Naive thymus-derived CD8-positive, alpha-beta T cell (primary cell): ENCODE results near the gene CARMIL3. TPM values are rescaled to one million over a fixed set of nuclear protein-coding genes. Genes with fewer than 3 reads are reported as not detected.

Source experiments
- ATAC-seq, 2 donors: fragments of 150-1000 bp; cut with Tn5 transposase in 1 of 2; sonication (Bioruptor Pico), chemical (Tn5 transposase) in 1 of 2; 1 replicate in 1 of 2; 2 replicates in 1 of 2; pipeline ENCODE4 v1.10.0; 2021; ENCODE audit warnings: mild to moderate bottlenecking in 2 of 2, moderate library complexity in 2 of 2
- POLR2A ChIA-PET: fragments of 350-600 bp; sonication (Branson Sonifier 250); formaldehyde crosslinking; loops from one replicate; lab custom pipeline; 2021; ENCODE audit warnings: antibody characterized with exemption; lab: Charles Lee
- DNase-seq, 10 donors: peaks; one replicate each; pipeline versions ENCODE4 v3.0.0 to v3.0.0-alpha.2; 2020 to 2022
- H3K27ac Mint-ChIP-seq, 10 donors: one replicate each; pipeline ENCODE4 v1.8.0; 2020 to 2022; ENCODE audit warnings: mild to moderate bottlenecking in 10 of 10, mixed read lengths in 10 of 10, moderate library complexity in 4 of 10, inconsistent platforms in 1 of 10
- H3K27me3 Mint-ChIP-seq, 5 donors: one replicate each; pipeline ENCODE4 v1.8.0; 2021 to 2022; ENCODE audit warnings: mixed read lengths in 5 of 5
- H3K36me3 Mint-ChIP-seq, 3 donors: one replicate each; pipeline ENCODE4 v1.8.0; 2020 to 2022; ENCODE audit warnings: mixed read lengths in 3 of 3, mild to moderate bottlenecking in 2 of 3, inconsistent platforms in 1 of 3
- H3K4me1 Mint-ChIP-seq, 4 donors: one replicate each; pipeline ENCODE4 v1.8.0; 2021 to 2022; ENCODE audit warnings: mixed read lengths in 4 of 4
- H3K4me3 Mint-ChIP-seq, 10 donors: one replicate each; pipeline ENCODE4 v1.8.0; 2020 to 2022; ENCODE audit warnings: mild to moderate bottlenecking in 10 of 10, mixed read lengths in 10 of 10, moderate library complexity in 6 of 10, inconsistent platforms in 1 of 10
- H3K9me3 Mint-ChIP-seq, 9 donors: one replicate each; pipeline ENCODE4 v1.8.0; 2020 to 2022; ENCODE audit warnings: mixed read lengths in 9 of 9, mild to moderate bottlenecking in 3 of 9, inconsistent platforms in 1 of 9, moderate library complexity in 1 of 9
- polyA plus RNA-seq, 3 donors: library from polyadenylated mRNA; unstranded; fragments of 300-500 nt; fragmentation: Illumina TruSeq; gene quantifications; one replicate each; pipeline ENCODE4 v1.2.3, GENCODE V29; 2021
- total RNA-seq, 8 experiments: library from RNA in 2 of 8; stranded (reverse) in 2 of 8; gene quantifications; one replicate each; pipeline ENCODE4 v1.2.3 and lab custom pipeline; 2021 to 2026

The CARMIL3 gene
- total and polyA plus RNA-seq, 5 experiments from 2014 or later, result 0.03 to 0.16 TPM; not detected in 3

DNA sequence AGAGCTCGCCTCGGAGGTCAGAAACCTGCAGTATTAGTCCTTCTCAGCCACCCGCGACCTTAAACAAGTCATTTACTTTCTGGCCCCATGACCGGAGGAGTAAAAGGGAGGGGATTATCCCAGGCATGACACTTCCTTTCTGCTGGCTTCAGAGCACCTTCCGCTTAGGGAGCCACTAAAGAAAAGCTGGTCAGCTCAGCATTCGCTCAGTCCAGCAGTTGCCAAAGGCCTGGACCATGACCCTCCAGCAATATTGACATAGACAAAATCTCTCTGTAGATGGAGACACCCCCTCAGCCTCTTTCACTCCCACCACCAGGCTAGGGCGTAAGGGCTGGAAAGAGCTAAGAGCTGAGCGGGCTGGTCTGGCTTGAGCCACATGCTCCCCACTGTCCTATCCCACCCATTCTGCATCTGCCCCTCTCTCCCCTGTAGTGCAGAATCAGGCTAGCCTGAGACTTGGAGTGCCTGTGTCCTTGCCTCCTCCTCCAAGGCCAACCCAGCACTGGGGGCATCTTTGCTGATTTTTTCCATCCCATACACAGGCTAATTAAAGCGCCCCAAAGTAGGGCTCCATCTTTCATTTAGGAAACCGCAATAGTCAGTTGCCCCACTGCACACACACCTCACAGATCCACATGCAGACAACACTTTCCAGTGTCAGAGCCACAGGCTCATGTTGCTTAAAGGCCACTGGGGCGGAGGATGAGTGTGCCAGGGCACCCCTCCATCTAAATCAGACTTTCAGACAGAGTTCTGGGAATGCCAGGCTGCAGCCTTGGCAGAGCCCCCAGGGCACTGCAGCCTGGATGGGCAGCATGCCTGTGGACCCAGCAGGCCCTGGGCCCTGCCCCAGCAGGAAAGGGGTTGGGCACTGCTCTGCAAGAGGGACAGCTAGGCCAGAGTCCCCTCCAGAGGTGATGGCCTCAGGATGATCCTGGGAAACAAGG is 15.6 kb downstream of the CARMIL3 start:
- ATAC-seq (no peak), DNase-seq (no peak)
- POLR2A ChIA-PET, result interaction anchor here (1.4 to 4.0 kb wide), 2 partner anchors 10 to 14 kb away, joined by 3 to 16 read pairs; no protein-coding TSS in a partner anchor
- H3K4me1 Mint-ChIP-seq, result peaks cover 0 to 1% (median 0%) of the 10 kb centered on the region in 4 donors
- no peaks in the 10 kb centered on the region for H3K9me3 Mint-ChIP-seq
- no peaks in the 10 kb centered on the region for H3K36me3 Mint-ChIP-seq
- H3K27me3 Mint-ChIP-seq, result peaks cover 0 to 10% (median 4%) of the 10 kb centered on the region in 5 donors
- no peak overlapping the region for H3K4me3 Mint-ChIP-seq
- peak overlapping the region in 2 of 10 donors; percentile 7 to 37 for H3K27ac Mint-ChIP-seq

DNA sequence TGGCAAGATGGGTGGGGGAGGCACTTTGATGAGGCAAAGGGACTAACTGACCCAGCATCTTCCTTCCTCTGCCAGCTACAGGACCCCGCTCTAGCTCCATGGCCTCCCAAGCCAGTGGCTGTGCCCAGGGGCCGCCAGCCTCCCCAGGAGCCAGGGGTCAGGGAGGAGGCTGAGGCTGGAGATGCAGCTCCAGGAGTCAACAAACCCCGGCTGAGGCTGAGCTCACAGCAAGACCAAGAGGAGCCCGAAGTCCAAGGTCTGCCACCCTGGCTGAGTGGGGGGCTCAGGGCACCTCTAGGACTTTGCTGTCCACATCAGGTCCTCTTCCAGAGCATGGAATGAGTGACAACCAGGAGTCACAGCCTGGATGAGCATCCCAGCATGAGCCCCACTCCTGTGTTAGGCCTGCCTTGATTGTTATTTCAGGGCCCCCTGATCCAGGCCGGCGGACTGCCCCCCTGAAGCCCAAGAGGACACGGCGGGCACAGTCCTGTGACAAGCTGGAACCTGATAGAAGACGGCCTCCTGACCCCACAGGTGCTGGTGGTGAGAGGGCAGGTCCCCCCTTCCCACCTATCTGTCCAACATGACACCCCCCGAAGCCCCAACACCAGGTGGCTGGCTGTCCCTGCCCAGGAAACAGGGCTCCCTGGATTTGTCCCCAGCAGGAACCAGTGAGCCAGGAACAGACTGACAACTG is 17.1 kb downstream of the CARMIL3 start:
- H3K4me3 Mint-ChIP-seq, result no peak overlapping the region

DNA sequence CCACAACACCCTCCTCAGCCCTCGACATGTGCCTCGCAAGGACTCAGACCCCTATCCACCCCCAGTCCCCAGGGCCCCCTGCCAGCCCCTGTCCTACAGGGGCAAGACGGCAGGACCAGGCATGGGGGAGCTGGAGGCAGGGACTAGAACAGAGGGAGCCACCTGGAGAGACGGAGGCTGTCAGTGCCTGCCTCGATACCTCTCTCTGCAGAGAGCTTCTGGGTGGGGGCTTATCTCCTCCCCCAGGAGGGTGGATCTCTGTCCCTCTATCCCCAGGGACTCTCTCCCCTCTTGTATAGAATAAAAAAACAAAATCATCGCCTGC is 17.6 kb downstream of the CARMIL3 start:
- no peaks in the 10 kb centered on the region for H3K36me3 Mint-ChIP-seq
- no peak overlapping the region for H3K4me3 Mint-ChIP-seq
- H3K27me3 Mint-ChIP-seq, result peaks cover 0 to 10% (median 4%) of the 10 kb centered on the region in 5 donors
- ATAC-seq (no peak), DNase-seq (no peak)
- no peak overlapping the region for H3K27ac Mint-ChIP-seq
- POLR2A ChIA-PET, result interaction anchor here (0.6 kb wide), 1 partner anchor 29 kb away, joined by 3 read pairs; no protein-coding TSS in a partner anchor
- H3K9me3 Mint-ChIP-seq, result no peaks in the 10 kb centered on the region
- no peaks in the 10 kb centered on the region for H3K4me1 Mint-ChIP-seq

More for the DNA sequence above, 17.1 kb downstream of the CARMIL3 start:
- no peak overlapping the region for H3K27ac Mint-ChIP-seq
- H3K27me3 Mint-ChIP-seq, result peaks cover 0 to 10% (median 4%) of the 10 kb centered on the region in 5 donors
- POLR2A ChIA-PET, result interaction anchor here (4.0 kb wide), 1 partner anchor 12 kb away, joined by 16 read pairs; no protein-coding TSS in a partner anchor
- no peaks in the 10 kb centered on the region for H3K4me1 Mint-ChIP-seq
- ATAC-seq (no peak), DNase-seq (no peak)
- H3K36me3 Mint-ChIP-seq, result no peaks in the 10 kb centered on the region
- H3K9me3 Mint-ChIP-seq, result no peaks in the 10 kb centered on the region

DNA sequence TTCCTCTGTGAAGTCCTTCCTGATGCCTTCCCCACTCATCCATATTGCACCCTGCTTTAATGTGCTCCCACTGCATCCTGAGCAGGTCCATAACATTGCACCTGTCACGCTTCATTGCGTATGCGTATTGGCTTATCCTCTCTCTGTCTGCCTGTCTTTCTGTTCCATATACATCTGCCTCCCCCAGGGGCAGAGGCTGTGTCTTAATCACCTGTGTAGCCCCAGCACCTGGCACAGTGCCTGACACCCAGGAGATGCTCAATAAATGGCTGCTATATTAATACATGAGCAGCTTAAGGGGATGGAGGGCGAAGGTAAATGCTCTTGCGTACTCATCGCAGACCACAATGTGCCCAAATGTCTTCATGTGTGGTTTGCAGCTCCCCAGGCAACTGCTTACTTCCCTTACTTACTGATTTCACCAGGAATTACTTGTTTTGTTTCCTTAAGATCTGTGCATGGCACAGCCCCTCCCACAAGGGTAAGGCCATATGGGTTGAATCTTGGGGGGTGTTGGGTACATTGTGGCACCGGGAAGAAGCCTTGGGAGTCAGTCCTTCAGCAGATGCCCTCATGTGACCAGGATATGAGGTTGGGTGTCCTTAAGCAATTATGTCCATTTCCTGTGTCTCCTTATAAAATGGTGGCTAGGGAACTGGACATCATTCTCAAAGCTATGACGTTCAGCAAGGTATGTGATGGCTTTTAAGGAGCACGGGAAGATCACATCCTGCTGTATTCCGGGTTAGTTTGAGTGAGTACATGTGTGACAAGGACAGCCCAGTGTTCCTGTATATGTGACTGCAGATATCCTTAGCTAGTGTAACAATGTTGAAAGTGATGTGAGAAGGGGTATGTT is 18.7 kb downstream of the CARMIL3 start:
- Mint-ChIP-seq H3K4me3 (no peak overlapping the region), H3K27ac (peak overlapping the region in 2 of 10 donors; percentile 24 to 48), H3K4me1 (peaks cover 0 to 5% (median 2%) of the 10 kb centered on the region in 4 donors), H3K9me3 (no peaks in the 10 kb centered on the region), H3K27me3 (peaks cover 0 to 10% (median 4%) of the 10 kb centered on the region in 5 donors), H3K36me3 (no peaks in the 10 kb centered on the region)
- DNase-seq (no peak), ATAC-seq (no peak)
- POLR2A ChIA-PET, result interaction anchor here (0.6 kb wide), 2 partner anchors 27 to 92 kb away, joined by 3 to 4 read pairs; no protein-coding TSS in a partner anchor

DNA sequence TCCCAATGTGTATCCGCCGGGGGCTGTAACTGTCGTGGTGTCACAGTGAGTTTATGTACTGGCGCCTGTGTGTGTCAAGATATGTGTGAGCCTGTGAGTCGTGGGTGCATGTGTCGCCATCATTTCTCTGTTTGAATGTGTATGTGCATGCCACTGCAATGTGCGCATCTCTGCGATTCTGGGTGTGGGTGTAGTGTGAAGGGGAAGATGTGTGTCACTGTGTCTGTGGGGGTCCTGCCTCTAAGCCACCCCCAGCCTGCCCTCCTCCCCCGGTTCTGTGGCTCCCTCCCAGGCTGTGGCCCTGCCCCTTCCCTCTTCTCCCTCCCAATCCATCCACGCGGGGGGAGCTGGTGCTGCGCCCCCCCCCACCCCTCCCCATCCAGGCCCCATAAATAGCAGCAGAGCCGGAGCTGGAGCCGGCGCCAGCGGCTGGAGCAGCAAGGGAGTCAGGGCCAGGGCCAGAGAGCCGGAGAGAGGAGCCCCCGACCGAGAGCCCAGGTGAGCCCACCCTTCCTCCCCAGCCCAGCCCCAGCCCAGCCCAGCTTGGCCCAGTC is 19.4 kb downstream of the CARMIL3 start, which contains the start of gene CPNE6:
Gene CPNE6, plus strand, starts transcription at position 419 of the 554 bp plus-strand sequence. CDS start 1,375 bp downstream, outside the sequence.
- DNase-seq (no peak), ATAC-seq (no peak)

DNA sequence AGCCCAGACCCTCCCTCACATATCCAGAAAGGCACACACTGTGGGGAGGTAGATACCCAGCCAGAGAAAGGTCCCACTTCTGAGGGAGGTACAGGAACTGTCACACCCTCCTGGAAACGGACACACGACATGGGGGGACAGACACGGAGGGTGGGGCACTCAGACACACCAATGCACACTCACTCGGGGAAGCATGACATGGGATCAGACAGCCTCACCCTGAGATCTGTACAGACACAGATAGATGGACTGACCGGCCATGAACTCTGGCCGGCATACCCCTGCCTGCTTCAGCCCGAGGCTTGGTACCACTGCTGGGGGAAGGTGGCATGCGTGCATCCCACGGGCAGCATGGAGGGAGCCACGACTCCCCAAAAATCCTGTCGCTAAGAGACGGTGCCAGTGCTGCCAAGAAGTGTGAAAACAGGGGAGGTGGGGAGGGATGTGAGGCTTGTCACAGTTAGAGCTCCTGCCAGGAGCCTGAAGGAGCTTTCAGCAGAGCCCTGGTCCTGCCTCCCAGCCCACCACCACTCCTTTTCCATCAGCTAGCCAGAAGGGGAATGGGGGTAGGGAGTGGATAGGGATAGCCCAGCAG is 20.1 kb downstream of the CARMIL3 start:
- no peaks in the 10 kb centered on the region for H3K9me3 Mint-ChIP-seq
- H3K36me3 Mint-ChIP-seq, result no peaks in the 10 kb centered on the region
- POLR2A ChIA-PET, result interaction anchor here (0.6 kb wide), 1 partner anchor 10 kb away, joined by 3 read pairs; no protein-coding TSS in a partner anchor
- H3K27ac Mint-ChIP-seq, result no peak overlapping the region
- H3K27me3 Mint-ChIP-seq, result peaks cover 0 to 10% (median 4%) of the 10 kb centered on the region in 5 donors
- H3K4me1 Mint-ChIP-seq, result peaks cover 0 to 6% (median 2%) of the 10 kb centered on the region in 4 donors
- no peak for ATAC-seq
- DNase-seq, result no peak
- H3K4me3 Mint-ChIP-seq, result no peak overlapping the region

More for the DNA sequence above, 19.4 kb downstream of the CARMIL3 start, which contains the start of gene CPNE6:
- POLR2A ChIA-PET, result interaction anchor here (0.6 kb wide), 1 partner anchor 91 kb away, joined by 4 read pairs; no protein-coding TSS in a partner anchor
- Mint-ChIP-seq H3K9me3 (no peaks in the 10 kb centered on the region), H3K27me3 (peaks cover 0 to 10% (median 4%) of the 10 kb centered on the region in 5 donors), H3K4me3 (no peak within 1 kb of the TSS), H3K4me1 (peaks cover 0 to 6% (median 2%) of the 10 kb centered on the region in 4 donors), H3K27ac (peak within 1 kb of the TSS in 3 of 10 donors; percentile 9 to 48 (median 24)), H3K36me3 (no peaks in the 10 kb centered on the region)

DNA sequence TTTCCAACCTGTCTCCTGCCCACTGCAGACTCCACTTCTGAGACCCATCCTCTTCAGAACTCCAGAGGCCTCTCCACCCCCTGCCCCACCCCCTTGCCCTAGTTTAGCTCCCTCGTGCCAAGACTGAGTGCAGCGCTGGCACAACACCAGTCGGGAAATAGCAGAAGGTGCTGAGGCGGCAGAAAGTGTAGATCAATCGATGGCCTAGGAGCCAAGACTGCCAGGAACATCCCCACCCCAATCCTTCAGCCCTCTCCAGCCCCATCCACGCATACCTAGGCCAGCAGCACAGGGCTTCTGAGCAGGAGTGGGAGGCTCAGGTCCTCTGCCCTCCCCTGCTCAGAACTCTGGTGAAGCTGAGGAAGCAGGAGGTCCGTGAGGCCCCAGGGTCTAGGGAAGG is 20.6 kb downstream of the CARMIL3 start:
- POLR2A ChIA-PET, result interaction anchor here (0.6 kb wide), 1 partner anchor 10 kb away, joined by 3 read pairs; no protein-coding TSS in a partner anchor

DNA sequence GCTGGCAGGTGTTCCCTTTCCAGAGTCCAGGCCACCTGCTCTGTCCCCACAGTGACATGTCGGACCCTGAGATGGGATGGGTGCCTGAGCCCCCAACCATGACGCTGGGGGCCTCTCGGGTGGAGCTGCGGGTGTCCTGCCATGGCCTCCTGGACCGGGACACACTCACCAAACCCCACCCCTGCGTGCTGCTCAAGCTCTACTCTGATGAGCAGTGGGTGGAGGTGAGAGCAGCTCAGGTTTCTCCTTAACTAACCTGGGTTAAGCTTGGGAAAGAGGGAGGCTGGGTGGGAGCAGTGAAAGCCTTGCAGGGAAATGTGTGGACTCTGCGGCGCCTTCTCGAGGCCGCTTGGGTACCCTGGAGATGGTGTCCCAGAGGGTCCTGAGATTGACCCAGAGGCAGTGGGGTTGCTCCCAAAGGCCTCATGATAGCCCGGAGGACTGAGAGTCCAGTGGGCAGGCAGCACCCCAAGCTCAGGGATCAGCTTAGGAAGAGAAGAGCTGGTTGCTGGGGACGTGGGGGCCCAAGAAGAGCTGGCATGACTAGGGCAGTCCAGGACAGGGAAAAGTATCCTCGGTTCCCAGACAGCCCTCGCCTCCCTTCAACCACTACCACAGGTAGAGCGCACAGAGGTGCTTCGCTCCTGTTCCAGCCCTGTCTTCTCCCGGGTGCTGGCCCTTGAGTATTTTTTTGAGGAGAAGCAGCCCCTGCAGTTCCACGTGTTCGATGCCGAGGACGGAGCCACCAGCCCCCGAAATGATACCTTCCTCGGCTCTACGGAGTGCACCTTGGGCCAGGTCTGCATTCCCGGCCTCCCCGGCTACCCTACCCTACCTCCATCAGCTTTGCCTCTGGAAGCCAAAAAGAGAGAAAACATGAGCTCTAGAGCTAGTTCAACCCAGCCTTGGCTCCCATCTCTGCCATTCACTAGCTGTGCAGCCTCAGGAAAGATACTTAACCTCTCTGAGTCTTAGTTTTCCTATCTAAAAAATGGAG is 21.4 kb downstream of the CARMIL3 start:
- no peak overlapping the region for H3K4me3 Mint-ChIP-seq
- DNase-seq, result no peak
- H3K27ac Mint-ChIP-seq, result peak overlapping the region in 1 of 10 donors; percentile 37
- H3K4me1 Mint-ChIP-seq, result peaks cover 0 to 8% (median 2%) of the 10 kb centered on the region in 4 donors
- POLR2A ChIA-PET, result interaction anchor here (0.6 to 1.2 kb wide), 2 partner anchors 9 to 41 kb away, joined by 3 read pairs; no protein-coding TSS in a partner anchor
- no peaks in the 10 kb centered on the region for H3K9me3 Mint-ChIP-seq
- ATAC-seq, result no peak
- H3K27me3 Mint-ChIP-seq, result peaks cover 0 to 5% (median 3%) of the 10 kb centered on the region in 5 donors
- H3K36me3 Mint-ChIP-seq, result no peaks in the 10 kb centered on the region

More for the DNA sequence above, 20.6 kb downstream of the CARMIL3 start:
- Mint-ChIP-seq H3K4me3 (no peak overlapping the region), H3K36me3 (no peaks in the 10 kb centered on the region), H3K27me3 (peaks cover 0 to 10% (median 4%) of the 10 kb centered on the region in 5 donors), H3K9me3 (no peaks in the 10 kb centered on the region), H3K27ac (peak overlapping the region in 2 of 10 donors; percentile 9 to 37), H3K4me1 (peaks cover 0 to 8% (median 2%) of the 10 kb centered on the region in 4 donors)
- DNase-seq (no peak), ATAC-seq (no peak)

DNA sequence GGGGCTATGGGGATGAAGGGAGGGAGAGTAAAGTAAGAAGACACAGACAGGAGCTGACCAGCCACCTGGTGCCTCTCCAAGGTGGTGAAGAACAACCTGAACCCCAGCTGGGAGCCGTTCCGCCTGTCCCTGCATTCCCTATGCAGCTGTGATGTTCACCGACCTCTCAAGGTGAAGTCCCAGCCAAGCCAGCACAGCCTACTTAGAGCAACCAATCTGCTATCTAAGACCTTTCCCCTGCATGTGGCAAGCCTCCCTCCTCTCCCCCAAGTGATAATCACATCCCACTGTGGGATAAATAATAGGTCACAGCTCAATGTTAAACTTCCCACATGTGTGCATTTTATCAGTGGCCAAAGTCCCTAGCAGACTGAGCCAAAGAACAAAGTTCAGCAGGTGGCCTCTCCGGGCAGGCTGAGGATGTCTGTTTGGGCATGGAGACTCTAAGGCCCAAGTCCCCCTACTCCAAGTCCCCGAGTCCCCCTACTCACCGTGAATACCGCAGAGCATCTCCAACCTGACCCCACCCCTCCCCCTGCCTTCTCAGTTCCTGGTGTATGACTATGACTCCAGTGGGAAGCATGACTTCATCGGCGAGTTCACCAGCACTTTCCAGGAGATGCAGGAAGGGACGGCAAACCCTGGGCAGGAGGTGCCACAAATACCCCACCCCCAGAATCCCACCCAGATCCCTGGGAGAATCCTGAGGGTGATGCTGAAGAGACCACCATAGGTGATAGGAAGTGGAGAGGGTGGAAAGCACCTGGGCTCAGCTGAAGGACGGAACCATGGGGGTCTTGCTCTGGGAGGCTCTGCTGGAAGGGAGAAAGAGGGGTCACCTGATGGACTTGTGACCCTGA is 23.0 kb downstream of the CARMIL3 start:
- POLR2A ChIA-PET, result no interaction called here
- Mint-ChIP-seq H3K9me3 (no peaks in the 10 kb centered on the region), H3K27me3 (peaks cover 0 to 4% (median 0%) of the 10 kb centered on the region in 5 donors), H3K4me1 (peaks cover 3 to 11% (median 6%) of the 10 kb centered on the region in 4 donors), H3K27ac (peak overlapping the region in 3 of 10 donors; percentile 53 to 85 (median 58)), H3K36me3 (no peaks in the 10 kb centered on the region), H3K4me3 (no peak overlapping the region)
- DNase-seq (no peak), ATAC-seq (no peak)
